Loucy (cell line): ENCODE results near the gene KIAA1328.

Experiments used
- CTCF ChIP-seq: fragments of 200-600 bp; sonication (generic); conservative IDR thresholded peaks from 2 replicates; pipeline ENCODE4 v1.5.1; 2014; ENCODE audit warnings: mild to moderate bottlenecking, antibody characterized with exemption, low read length
- EZH2phosphoT487 ChIP-seq: fragments of 200-600 bp; IDR thresholded peaks from 2 replicates; pipeline ENCODE4 v1.6.1; 2018; ENCODE audit warnings: antibody characterized with exemption, mild to moderate bottlenecking, moderate library complexity, borderline replicate concordance

- TF ChIP-seq CTCF (no peak), EZH2phosphoT487 (no peak)
Measured at GRCh38 chr18:37225279-37225678, 396.4 kb downstream of the KIAA1328 start.
